BE2C (cell line): ENCODE results near the gene PEAK1.

Experiments
- DNase-seq: peaks from one replicate; pipeline ENCODE4 v3.0.0-alpha.2; 2020
- H3K27me3 ChIP-seq: fragments of 250-450 bp; sonication (Bioruptor Pico); 2 replicates; pipeline ENCODE4 v1.5.1; 2020; ENCODE audit warnings: mild to moderate bottlenecking
- H3K36me3 ChIP-seq: fragments of 250-450 bp; sonication (Bioruptor Pico); 2 replicates; pipeline ENCODE4 v1.5.1; 2020; ENCODE audit warnings: mild to moderate bottlenecking
- H3K4me1 ChIP-seq: fragments of 250-450 bp; sonication (Bioruptor Pico); 2 replicates; pipeline ENCODE4 v1.5.1; 2020
- H3K4me3 ChIP-seq: 2 replicates; pipeline ENCODE4 v1.5.1; 2011; ENCODE audit warnings: low read depth, low read length
- H3K9me3 ChIP-seq: fragments of 250-450 bp; sonication (Bioruptor Pico); 2 replicates; pipeline ENCODE4 v1.5.1; 2020
- TF ChIP-seq, protein P1 (sequence below): IDR thresholded peaks from 2 replicates; pipeline ENCODE4 v1.5.1; 2012; ENCODE audit warnings: mild to moderate bottlenecking, low read depth, low read length

Gene PEAK1

DNA sequence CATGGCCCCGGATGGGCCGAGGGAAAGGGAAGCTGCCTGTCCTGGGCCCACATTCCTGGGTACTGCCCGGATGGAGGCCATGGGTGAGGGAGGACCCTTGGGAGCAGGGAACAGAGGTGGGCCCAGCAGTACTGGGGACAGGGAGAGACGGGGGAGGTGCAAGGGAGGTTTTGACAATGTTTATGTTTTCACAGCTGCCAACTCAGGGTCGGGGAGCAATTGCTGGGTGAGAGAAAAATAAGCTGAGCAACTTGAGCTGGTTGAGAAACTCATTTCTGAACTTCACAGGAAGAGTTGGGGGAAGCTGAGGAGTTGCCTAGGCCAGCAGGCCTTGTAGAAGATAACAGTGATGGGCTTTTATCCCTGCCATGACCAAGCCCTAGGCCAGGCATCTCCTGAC, 337.9 kb downstream of the PEAK1 start:
- H3K36me3 ChIP-seq: no peaks in the 10 kb centered on the region
- no peak overlapping the region for H3K4me3 ChIP-seq
- DNase-seq: no peak
- no peaks in the 10 kb centered on the region for H3K9me3 ChIP-seq
- peaks cover 9% of the 10 kb centered on the region for H3K4me1 ChIP-seq
- no peaks in the 10 kb centered on the region for H3K27me3 ChIP-seq
- TF ChIP-seq, protein P1, sequence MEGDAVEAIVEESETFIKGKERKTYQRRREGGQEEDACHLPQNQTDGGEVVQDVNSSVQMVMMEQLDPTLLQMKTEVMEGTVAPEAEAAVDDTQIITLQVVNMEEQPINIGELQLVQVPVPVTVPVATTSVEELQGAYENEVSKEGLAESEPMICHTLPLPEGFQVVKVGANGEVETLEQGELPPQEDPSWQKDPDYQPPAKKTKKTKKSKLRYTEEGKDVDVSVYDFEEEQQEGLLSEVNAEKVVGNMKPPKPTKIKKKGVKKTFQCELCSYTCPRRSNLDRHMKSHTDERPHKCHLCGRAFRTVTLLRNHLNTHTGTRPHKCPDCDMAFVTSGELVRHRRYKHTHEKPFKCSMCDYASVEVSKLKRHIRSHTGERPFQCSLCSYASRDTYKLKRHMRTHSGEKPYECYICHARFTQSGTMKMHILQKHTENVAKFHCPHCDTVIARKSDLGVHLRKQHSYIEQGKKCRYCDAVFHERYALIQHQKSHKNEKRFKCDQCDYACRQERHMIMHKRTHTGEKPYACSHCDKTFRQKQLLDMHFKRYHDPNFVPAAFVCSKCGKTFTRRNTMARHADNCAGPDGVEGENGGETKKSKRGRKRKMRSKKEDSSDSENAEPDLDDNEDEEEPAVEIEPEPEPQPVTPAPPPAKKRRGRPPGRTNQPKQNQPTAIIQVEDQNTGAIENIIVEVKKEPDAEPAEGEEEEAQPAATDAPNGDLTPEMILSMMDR: no peak

DNA sequence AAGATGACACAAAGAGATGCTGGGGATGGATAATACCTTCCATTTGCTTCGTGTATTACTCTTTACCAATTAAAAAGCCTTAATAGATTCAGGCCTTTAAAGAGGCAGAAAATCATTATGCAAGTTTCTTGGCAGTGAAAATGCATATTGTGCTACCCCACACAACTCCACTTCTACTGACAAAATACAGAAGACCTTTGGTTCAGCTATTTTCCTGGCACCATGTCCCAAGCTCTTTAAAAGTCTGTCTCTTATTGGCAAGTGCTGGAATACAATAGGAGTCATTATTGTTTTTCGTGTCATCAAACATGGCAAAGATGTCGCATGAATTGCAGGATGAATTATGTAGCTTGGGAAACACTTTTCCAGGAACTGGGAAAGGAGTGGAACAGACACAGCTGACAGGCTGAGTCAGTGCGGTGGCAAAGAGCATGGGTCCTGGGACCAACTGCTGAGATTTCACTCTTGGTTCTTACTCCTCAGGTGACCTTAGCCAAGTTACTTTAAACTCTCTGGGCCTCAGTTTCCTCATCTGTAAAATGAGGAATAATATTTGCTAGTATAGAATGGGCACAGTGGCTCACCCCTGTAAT, 343.5 kb downstream of the PEAK1 start:
- DNase-seq: no peak
- no peaks in the 10 kb centered on the region for H3K36me3 ChIP-seq
- H3K27me3 ChIP-seq: no peaks in the 10 kb centered on the region
- no peaks in the 10 kb centered on the region; the same call in 1 of the 2 replicates for H3K4me1 ChIP-seq
- H3K9me3 ChIP-seq: no peaks in the 10 kb centered on the region
- no peak overlapping the region for H3K4me3 ChIP-seq
- TF ChIP-seq, protein P1: no peak

DNA sequence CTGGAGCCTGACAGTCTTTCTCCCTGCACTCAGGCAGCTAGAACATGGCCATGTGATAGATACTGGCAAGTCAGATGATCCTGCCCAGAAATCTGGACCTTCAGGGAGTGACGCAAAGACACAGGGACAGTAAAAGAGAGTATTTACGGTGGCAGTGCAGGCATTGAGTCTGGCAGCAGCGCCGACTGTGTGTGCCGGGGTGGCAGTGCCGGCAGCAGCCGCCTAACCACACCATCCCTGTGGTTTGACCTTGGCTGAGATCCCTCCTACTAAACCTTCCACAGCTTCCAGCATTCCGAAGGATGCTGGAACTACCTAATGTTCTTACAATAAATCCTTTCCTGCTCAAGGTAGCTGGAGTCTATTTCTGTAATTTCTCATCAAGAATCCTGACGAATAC, 344.4 kb downstream of the PEAK1 start:
- TF ChIP-seq, protein P1: peak; percentile 15; the same call in 1 of the 2 replicates
- Histone ChIP-seq H3K9me3 (no peaks in the 10 kb centered on the region), H3K36me3 (no peaks in the 10 kb centered on the region), H3K4me1 (peaks cover 3% of the 10 kb centered on the region; the same call in 1 of the 2 replicates), H3K4me3 (no peak overlapping the region), H3K27me3 (no peaks in the 10 kb centered on the region)
- peak; percentile 50 for DNase-seq

DNA sequence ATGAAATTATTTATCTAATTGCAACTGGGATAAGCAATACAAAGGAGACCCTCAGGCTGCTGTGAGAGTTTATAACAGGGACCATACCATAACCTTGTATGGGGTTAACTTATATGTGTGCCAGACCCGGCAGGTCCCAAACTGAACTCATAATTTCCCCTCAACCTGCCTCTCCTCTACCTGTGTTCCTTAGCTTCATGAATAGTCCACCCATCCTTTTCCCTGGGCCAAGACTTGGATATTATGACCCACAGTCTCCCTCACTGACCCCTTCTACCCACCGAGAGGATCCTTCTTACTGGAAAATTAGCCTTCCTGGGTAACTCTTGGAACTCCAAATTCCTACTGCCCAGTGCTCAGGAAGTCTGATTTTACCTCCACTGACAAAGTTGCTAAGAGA, 345.6 kb downstream of the PEAK1 start:
- H3K27me3 ChIP-seq: no peaks in the 10 kb centered on the region
- H3K4me1 ChIP-seq: peaks cover 3% of the 10 kb centered on the region; the same call in 1 of the 2 replicates
- H3K36me3 ChIP-seq: peaks cover 10% of the 10 kb centered on the region; the same call in 1 of the 2 replicates
- TF ChIP-seq, protein P1: no peak
- no peak overlapping the region for H3K4me3 ChIP-seq
- DNase-seq: no peak
- H3K9me3 ChIP-seq: no peaks in the 10 kb centered on the region

DNA sequence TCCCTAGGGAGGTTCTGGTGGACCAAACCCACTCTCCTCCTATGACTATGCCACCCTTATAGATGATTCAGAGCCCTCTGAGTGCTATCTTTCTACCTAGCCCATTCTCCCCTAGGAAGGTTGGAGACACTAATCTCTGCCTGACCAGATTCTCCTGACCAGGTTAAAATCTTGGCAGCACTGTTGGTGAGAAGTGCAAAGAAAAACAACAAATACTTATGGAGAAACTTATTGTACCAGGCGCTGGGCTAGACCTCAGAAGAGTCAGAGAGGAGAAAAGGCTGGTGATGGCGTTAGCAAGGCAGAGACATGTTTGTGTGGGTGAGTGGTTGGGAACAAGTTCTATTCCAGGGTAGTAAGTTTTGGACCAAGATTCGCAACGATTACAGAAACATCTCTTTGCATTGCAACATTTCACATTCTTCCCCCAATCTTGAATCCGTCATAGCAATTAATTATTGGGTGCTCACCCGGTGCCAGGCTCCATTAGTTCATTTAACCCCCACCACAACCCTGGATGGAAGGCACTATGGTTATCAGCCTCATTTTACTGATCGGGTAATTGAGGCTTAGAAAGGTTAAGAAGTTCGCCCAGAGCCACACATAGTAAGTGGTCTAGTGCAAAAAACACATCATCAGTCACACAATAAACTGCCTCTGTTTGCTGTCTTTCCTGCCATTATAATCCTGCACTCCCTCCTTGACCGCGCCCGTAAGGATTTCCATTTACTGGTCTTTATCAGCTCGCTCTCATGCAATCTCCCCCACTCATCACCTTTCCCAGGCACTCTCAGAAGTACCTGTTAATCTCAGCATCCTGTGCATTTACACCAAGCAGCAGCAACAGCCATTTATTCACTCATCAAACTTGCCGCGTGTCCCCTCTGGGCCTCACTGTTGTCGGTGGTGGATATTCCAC, 348.3 kb downstream of the PEAK1 start:
- TF ChIP-seq, protein P1: no peak
- Histone ChIP-seq H3K9me3 (no peaks in the 10 kb centered on the region), H3K4me3 (peak overlapping the region; percentile 15; the same call in 1 of the 2 replicates), H3K36me3 (peaks cover 25% of the 10 kb centered on the region), H3K4me1 (peaks cover 8% of the 10 kb centered on the region; the same call in 1 of the 2 replicates), H3K27me3 (no peaks in the 10 kb centered on the region)
- DNase-seq: no peak
